SK-N-SH (cell line): ENCODE data around the gene HOXC4. TPM values are rescaled to one million over a fixed set of nuclear protein-coding genes. Genes with fewer than 3 reads are reported as not detected.

Experiments used
- CTCF ChIA-PET: fragments of 300-600, 350-600 bp; formaldehyde crosslinking; extraction: SDS; loops from one replicate; lab custom pipeline; 2021; lab: Yijun Ruan, JAX
- POLR2A ChIA-PET: fragments of 350-600 bp; sonication (Branson Sonifier 250); formaldehyde crosslinking; extraction: SDS; loops from one replicate; lab custom pipeline; 2020; ENCODE audit warnings: antibody characterized with exemption, inconsistent platforms; lab: Yijun Ruan, JAX
- DNase-seq: peaks from one replicate; pipeline ENCODE4 v3.0.0; 2012
- H2AFZ ChIP-seq: fragments of 200-600 bp; sonication (generic); 2 replicates; pipeline ENCODE4 v1.8.1; 2016; ENCODE audit warnings: antibody characterized with exemption, mild to moderate bottlenecking, low read depth
- H3F3A ChIP-seq: fragments of 200-600 bp; sonication (generic); replicated peaks from 2 replicates; pipeline ENCODE3; 2016; ENCODE audit warnings: antibody characterized with exemption, mild to moderate bottlenecking; ENCODE audit not compliant: insufficient read depth
- H3K27ac ChIP-seq, 2 experiments: fragments of 200-500 bp in 1 of 2; fragments of 200-600 bp in 1 of 2; sonication (Bioruptor generic) in 1 of 2; sonication (generic), shearing (Covaris generic) in 1 of 2; 2 replicates each; pipeline versions ENCODE4 v1.5.1 to v1.6.1; 2014 to 2016; ENCODE audit warnings: low read depth in 2 of 2, inconsistent platforms in 1 of 2, low read length in 1 of 2, mild to moderate bottlenecking in 1 of 2, mixed read lengths in 1 of 2
- H3K27me3 ChIP-seq: fragments of 200-600 bp; sonication (generic), shearing (Covaris generic); 2 replicates; pipeline ENCODE4 v1.6.1; 2016; ENCODE audit warnings: mixed run types; ENCODE audit not compliant: insufficient read depth
- H3K36me3 ChIP-seq, 2 experiments: fragments of 200-500 bp in 1 of 2; fragments of 200-600 bp in 1 of 2; sonication (Bioruptor generic) in 1 of 2; sonication (generic) in 1 of 2; replicated peaks in 1 of 2; 2 replicates each; pipeline versions ENCODE3 to v1.5.1; 2014 to 2016; ENCODE audit warnings: low read length in 1 of 2, mild to moderate bottlenecking in 1 of 2; ENCODE audit not compliant: insufficient read depth in 2 of 2, control insufficient read depth in 1 of 2
- H3K4me1 ChIP-seq, 2 experiments: fragments of 200-500 bp in 1 of 2; fragments of 200-600 bp in 1 of 2; sonication (Bioruptor generic) in 1 of 2; sonication (generic), shearing (Covaris generic) in 1 of 2; 2 replicates each; pipeline versions ENCODE4 v1.5.1 to v1.6.1; 2014 to 2016; ENCODE audit warnings: low read depth in 1 of 2, low read length in 1 of 2, mixed run types in 1 of 2; ENCODE audit not compliant: insufficient read depth in 2 of 2, control insufficient read depth in 1 of 2
- H3K4me2 ChIP-seq: fragments of 200-600 bp; sonication (generic), shearing (Covaris generic); 2 replicates; pipeline ENCODE4 v1.6.1; 2017; ENCODE audit warnings: mixed run types
- H3K4me3 ChIP-seq, 2 experiments: fragments of 200-500 bp in 1 of 2; fragments of 200-600 bp in 1 of 2; sonication (Bioruptor generic) in 1 of 2; sonication (generic), shearing (Covaris generic) in 1 of 2; 2 replicates each; pipeline versions ENCODE4 v1.5.1 to v1.8.1; 2014 to 2016; ENCODE audit warnings: low read depth in 2 of 2, inconsistent platforms in 1 of 2, low read length in 1 of 2, mild to moderate bottlenecking in 1 of 2, mixed read lengths in 1 of 2, moderate library complexity in 1 of 2
- H3K79me2 ChIP-seq: fragments of 200-600 bp; sonication (generic); 2 replicates; pipeline ENCODE4 v1.8.1; 2017; ENCODE audit warnings: mild to moderate bottlenecking; ENCODE audit not compliant: insufficient read depth
- H3K9ac ChIP-seq: fragments of 200-600 bp; sonication (generic); 2 replicates; pipeline ENCODE4 v1.6.1; 2017; ENCODE audit warnings: mixed run types
- H3K9me2 ChIP-seq: fragments of 200-600 bp; sonication (generic); 2 replicates; pipeline ENCODE4 v1.6.1; 2017; ENCODE audit warnings: mixed run types
- H3K9me3 ChIP-seq: fragments of 200-600 bp; sonication (generic); 2 replicates; pipeline ENCODE4 v1.6.1; 2017; ENCODE audit warnings: mixed run types, mild to moderate bottlenecking, moderate library complexity
- H4K20me1 ChIP-seq: fragments of 200-600 bp; sonication (generic); 2 replicates; pipeline ENCODE4 v1.6.1; 2017; ENCODE audit warnings: mild to moderate bottlenecking, mixed run types; ENCODE audit not compliant: insufficient read depth
- EP300 ChIP-seq, 2 experiments: IDR thresholded peaks; 2 replicates each; pipeline versions ENCODE4 v1.4.0 to v1.6.1; 2012; ENCODE audit warnings: borderline replicate concordance in 1 of 2, low read depth in 1 of 2, low read length in 1 of 2
- EZH2phosphoT487 ChIP-seq: fragments of 200-600 bp; sonication (generic); IDR thresholded peaks from 2 replicates; pipeline ENCODE4 v1.6.1; 2017; ENCODE audit warnings: low read depth, mixed run types, mild to moderate bottlenecking, antibody characterized with exemption, moderate library complexity, borderline replicate concordance
- FOXJ3 ChIP-seq: sonication (generic); formaldehyde crosslinking; IDR thresholded peaks from 2 replicates; pipeline ENCODE4 v1.5.1; 2020; ENCODE audit warnings: mild to moderate bottlenecking, missing genetic modification reagents
- NRF1 ChIP-seq: IDR thresholded peaks from 2 replicates; pipeline ENCODE4 v1.6.1; 2012; ENCODE audit warnings: low read depth, mild to moderate bottlenecking, low read length
- RCOR1 ChIP-seq: fragments of 150-350 bp; IDR thresholded peaks from 2 replicates; pipeline ENCODE4 v1.6.1; 2017; ENCODE audit warnings: antibody characterized with exemption, low read length
- WGBS: methylation state at CpG from one replicate; pipeline ENCODE4 v1.1.6; 2017; ENCODE audit warnings: low lambda C conversion rate; 5-methylcytosine and 5-hydroxymethylcytosine counted together
- polyA plus RNA-seq, 3 experiments: library from polyadenylated mRNA; depleted of rRNA; stranded (reverse); fragments of >200 nt; gene quantifications; 2 replicates each; pipeline ENCODE4 v1.2.3, GENCODE V29; 2012
- TF ChIP-seq, protein P1 (sequence below): IDR thresholded peaks from 2 replicates; pipeline ENCODE4 v1.4.0; 2012; ENCODE audit warnings: low read depth
- TF ChIP-seq, protein P2 (sequence below): IDR thresholded peaks from 2 replicates; pipeline ENCODE4 v1.6.1; 2012; ENCODE audit warnings: mild to moderate bottlenecking, low read depth, low read length, moderate library complexity

Gene HOXC4
- polyA plus RNA-seq, 1 of the 3 experiments (the other 2 are of a cell fraction), result 3.7 TPM

DNA sequence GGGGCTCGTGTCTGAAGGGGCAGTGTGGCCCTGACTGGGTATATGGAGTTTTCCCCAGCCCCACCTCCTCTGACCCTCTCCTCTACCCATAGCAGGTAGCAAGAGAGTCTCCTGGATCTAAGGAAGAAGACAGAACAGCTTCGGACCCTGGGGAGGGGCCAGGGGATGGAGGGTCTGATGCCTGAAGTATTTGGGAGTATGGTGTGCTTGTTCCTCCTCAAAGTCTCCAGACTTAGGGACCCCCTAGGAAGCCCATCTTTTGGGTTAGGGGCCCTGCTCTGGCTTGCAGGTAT, 45.4 kb upstream of the HOXC4 start:
- H3K9me2 ChIP-seq, result no peaks in the 10 kb centered on the region
- DNase-seq, result no peak
- H3K27ac ChIP-seq, result no peak overlapping the region
- ChIA-PET CTCF (interaction anchor here (0.6 to 24.5 kb wide), 11 partner anchors 10 to 360 kb away, joined by 3 to 568 read pairs (median 7); partner anchors contain the start of genes HOXC10, HOXC5, HOXC6 and SMUG1), POLR2A (interaction anchor here (1.8 kb wide), 1 partner anchor 9 kb away, joined by 11 read pairs; no protein-coding TSS in a partner anchor)
- H3K9me3 ChIP-seq, result no peaks in the 10 kb centered on the region
- no peak overlapping the region for H3K4me3 ChIP-seq
- whole genome bisulfite sequencing, result 83% methylated on average over 2 of the region's 2 CpGs
- no peaks in the 10 kb centered on the region for H3K27me3 ChIP-seq
- H2AFZ ChIP-seq, result no peak overlapping the region
- peaks cover 0 to 20% of the 10 kb centered on the region in 2 experiments; a peak in 1 of 4 replicates for H3K4me1 ChIP-seq
- H3K36me3 ChIP-seq, result no peaks in the 10 kb centered on the region
- no peak for TF ChIP-seq EZH2phosphoT487
- TF ChIP-seq EP300 (IDR thresholded peaks at IDR 0.05; ENCODE audit: borderline replicate concordance in 1 of 2, low read depth in 1 of 2, low read length in 1 of 2), result no peak
- H3F3A ChIP-seq, result peaks cover 8% of the 10 kb centered on the region
- no peak overlapping the region for H3K9ac ChIP-seq
- H3K79me2 ChIP-seq, result no peaks in the 10 kb centered on the region
- no peaks in the 10 kb centered on the region for H4K20me1 ChIP-seq
- peak overlapping the region; percentile 76; the same call in 1 of the 2 replicates for H3K4me2 ChIP-seq

DNA sequence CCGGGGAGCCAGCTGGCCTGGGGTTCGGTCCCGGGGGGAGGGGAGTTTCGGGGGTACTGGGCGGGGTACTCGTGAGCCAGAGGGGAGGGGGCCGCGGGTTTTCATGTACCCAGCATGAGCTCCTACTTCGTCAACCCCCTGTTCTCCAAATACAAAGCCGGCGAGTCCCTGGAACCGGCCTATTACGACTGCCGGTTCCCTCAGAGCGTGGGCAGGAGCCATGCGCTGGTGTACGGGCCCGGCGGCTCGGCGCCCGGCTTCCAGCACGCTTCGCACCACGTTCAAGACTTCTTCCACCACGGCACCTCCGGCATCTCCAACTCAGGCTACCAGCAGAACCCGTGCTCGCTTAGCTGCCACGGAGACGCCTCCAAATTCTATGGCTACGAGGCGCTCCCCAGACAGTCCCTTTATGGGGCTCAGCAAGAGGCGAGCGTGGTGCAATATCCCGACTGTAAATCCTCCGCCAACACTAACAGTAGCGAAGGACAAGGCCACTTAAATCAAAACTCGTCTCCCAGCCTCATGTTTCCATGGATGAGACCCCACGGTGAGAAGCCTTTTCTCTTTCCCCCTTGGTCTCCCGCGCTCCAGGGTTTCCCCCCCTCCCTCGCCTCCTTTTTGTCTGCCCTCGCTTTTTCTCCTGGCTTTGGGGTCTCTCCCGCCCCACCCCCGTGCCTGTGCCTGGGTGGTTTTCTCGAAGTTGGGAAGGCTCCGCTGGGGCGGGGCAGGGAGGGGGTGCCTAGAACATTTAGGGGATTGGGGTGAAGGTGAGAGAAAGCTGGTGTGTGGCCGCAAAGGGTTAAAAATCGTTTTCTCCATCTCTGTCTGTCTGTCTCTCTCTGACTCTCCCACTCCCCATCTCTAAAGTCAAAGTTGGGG, 44.2 kb upstream of the HOXC4 start:
- TF ChIP-seq NRF1 (no peak), RCOR1 (no peak), FOXJ3 (CRISPR knock-in tag) (no peak)
- TF ChIP-seq, protein P1, sequence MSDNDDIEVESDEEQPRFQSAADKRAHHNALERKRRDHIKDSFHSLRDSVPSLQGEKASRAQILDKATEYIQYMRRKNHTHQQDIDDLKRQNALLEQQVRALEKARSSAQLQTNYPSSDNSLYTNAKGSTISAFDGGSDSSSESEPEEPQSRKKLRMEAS, result peak; percentile 60
- TF ChIP-seq, protein P2, sequence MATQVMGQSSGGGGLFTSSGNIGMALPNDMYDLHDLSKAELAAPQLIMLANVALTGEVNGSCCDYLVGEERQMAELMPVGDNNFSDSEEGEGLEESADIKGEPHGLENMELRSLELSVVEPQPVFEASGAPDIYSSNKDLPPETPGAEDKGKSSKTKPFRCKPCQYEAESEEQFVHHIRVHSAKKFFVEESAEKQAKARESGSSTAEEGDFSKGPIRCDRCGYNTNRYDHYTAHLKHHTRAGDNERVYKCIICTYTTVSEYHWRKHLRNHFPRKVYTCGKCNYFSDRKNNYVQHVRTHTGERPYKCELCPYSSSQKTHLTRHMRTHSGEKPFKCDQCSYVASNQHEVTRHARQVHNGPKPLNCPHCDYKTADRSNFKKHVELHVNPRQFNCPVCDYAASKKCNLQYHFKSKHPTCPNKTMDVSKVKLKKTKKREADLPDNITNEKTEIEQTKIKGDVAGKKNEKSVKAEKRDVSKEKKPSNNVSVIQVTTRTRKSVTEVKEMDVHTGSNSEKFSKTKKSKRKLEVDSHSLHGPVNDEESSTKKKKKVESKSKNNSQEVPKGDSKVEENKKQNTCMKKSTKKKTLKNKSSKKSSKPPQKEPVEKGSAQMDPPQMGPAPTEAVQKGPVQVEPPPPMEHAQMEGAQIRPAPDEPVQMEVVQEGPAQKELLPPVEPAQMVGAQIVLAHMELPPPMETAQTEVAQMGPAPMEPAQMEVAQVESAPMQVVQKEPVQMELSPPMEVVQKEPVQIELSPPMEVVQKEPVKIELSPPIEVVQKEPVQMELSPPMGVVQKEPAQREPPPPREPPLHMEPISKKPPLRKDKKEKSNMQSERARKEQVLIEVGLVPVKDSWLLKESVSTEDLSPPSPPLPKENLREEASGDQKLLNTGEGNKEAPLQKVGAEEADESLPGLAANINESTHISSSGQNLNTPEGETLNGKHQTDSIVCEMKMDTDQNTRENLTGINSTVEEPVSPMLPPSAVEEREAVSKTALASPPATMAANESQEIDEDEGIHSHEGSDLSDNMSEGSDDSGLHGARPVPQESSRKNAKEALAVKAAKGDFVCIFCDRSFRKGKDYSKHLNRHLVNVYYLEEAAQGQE, result no peak
- TF ChIP-seq, all 33 proteins: peak for 1
- Histone ChIP-seq H2AFZ (peak overlapping the region; percentile 81), H3K9ac (peak overlapping the region; percentile 21; the same call in 1 of the 2 replicates), H3F3A (peaks cover 8% of the 10 kb centered on the region), H3K9me2 (no peaks in the 10 kb centered on the region), H3K9me3 (no peaks in the 10 kb centered on the region), H3K27ac (no peak overlapping the region), H3K4me2 (peak overlapping the region; percentile 76), H3K4me1 (peaks cover 0 to 17% of the 10 kb centered on the region in 2 experiments; a peak in 1 of 4 replicates), H3K79me2 (no peaks in the 10 kb centered on the region), H4K20me1 (no peaks in the 10 kb centered on the region), H3K27me3 (no peaks in the 10 kb centered on the region), H3K4me3 (peak overlapping the region; percentile 32 to 48; a peak in 3 of 4 replicates), H3K36me3 (no peaks in the 10 kb centered on the region)
- ChIA-PET POLR2A (interaction anchor here (0.6 to 1.8 kb wide), 8 partner anchors 8 to 428 kb away, joined by 3 to 11 read pairs (median 4); partner anchors contain the start of gene HOXC6), CTCF (interaction anchor here (0.6 to 24.5 kb wide), 18 partner anchors 8 to 361 kb away, joined by 3 to 568 read pairs (median 5); partner anchors contain the start of genes HOXC10, HOXC5, HOXC6 and SMUG1)
- DNase-seq, result peak; percentile 61
- WGBS, result 38% methylated on average over 37 of the region's 51 CpGs
